Gastrocnemius medialis (tissue), 4 donors: ENCODE results near the gene GRB2.

ENCODE experiments used
- POLR2A ChIP-seq, 2 donors: fragments of 450-650 bp; IDR thresholded peaks; one replicate each; pipeline ENCODE4 v1.6.1; 2017; ENCODE audit warnings: antibody characterized with exemption in 2 of 2, mild to moderate bottlenecking in 2 of 2, moderate library complexity in 2 of 2
- TF ChIP-seq, protein P1 (sequence below), 5 experiments: fragments of 450-650 bp in 3 of 5; fragments of 200-600 bp in 2 of 5; sonication (generic) in 2 of 5; IDR thresholded peaks in 4 of 5; conservative IDR thresholded peaks in 1 of 5; 1 replicate in 4 of 5; 2 replicates in 1 of 5; pipeline ENCODE4 v1.5.1; 2016 to 2019; ENCODE audit warnings: antibody characterized with exemption in 5 of 5, mild to moderate bottlenecking in 3 of 5, moderate library complexity in 3 of 5

DNA sequence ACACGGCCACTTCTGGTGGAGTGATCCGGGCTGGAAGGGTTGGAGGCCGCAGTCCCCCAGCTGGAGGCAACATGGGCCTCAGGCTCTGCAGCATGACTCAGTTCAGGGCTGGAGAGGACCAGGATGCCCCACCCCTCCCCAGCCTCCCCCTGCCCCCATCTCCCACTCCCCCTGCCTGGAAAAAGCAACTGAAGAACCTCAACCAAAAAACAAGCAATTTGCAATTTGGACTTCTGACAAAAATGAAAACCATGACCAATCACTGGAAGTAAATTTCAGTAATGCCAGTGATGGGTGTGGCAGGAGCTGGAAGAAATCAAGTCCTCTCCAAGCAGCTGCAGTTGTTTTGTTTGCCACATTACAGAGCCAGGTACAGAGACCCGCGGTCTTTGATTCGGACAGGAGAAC lies 127.8 kb downstream of the GRB2 start:
- TF ChIP-seq, protein P1, sequence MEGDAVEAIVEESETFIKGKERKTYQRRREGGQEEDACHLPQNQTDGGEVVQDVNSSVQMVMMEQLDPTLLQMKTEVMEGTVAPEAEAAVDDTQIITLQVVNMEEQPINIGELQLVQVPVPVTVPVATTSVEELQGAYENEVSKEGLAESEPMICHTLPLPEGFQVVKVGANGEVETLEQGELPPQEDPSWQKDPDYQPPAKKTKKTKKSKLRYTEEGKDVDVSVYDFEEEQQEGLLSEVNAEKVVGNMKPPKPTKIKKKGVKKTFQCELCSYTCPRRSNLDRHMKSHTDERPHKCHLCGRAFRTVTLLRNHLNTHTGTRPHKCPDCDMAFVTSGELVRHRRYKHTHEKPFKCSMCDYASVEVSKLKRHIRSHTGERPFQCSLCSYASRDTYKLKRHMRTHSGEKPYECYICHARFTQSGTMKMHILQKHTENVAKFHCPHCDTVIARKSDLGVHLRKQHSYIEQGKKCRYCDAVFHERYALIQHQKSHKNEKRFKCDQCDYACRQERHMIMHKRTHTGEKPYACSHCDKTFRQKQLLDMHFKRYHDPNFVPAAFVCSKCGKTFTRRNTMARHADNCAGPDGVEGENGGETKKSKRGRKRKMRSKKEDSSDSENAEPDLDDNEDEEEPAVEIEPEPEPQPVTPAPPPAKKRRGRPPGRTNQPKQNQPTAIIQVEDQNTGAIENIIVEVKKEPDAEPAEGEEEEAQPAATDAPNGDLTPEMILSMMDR (IDR thresholded peaks at IDR 0.05 in 4 of 5, conservative IDR thresholded peaks at IDR 0.05 in 1 of 5) = no peak
- no peak for TF ChIP-seq POLR2A (IDR thresholded peaks at IDR 0.05)
